T follicular helper cell (primary cell): ENCODE data around the gene MYBPHL.

Experiments
- DNase-seq: peaks from one replicate; pipeline ENCODE4 v3.0.0-alpha.2; 2020; ENCODE audit warnings: low read depth

Gene MYBPHL

GRCh38 chr1:109252893-109253802 lies 53.7 kb downstream of the MYBPHL start:
- DNase-seq = no peak

DNA sequence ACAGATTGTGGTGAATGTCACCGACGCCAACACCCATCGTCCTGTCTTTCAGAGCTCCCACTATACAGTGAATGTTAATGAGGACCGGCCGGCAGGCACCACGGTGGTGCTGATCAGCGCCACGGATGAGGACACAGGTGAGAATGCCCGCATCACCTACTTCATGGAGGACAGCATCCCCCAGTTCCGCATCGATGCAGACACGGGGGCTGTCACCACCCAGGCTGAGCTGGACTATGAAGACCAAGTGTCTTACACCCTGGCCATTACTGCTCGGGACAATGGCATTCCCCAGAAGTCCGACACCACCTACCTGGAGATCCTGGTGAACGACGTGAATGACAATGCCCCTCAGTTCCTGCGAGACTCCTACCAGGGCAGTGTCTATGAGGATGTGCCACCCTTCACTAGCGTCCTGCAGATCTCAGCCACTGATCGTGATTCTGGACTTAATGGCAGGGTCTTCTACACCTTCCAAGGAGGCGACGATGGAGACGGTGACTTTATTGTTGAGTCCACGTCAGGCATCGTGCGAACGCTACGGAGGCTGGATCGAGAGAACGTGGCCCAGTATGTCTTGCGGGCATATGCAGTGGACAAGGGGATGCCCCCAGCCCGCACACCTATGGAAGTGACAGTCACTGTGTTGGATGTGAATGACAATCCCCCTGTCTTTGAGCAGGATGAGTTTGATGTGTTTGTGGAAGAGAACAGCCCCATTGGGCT lies 54.5 kb downstream of the MYBPHL start:
- DNase-seq = no peak

GRCh38 chr1:109251277-109252166 lies 55.3 kb downstream of the MYBPHL start:
- no peak for DNase-seq

- DNase-seq = no peak
Observed at GRCh38 chr1:109250454-109251276, 56.1 kb downstream of the MYBPHL start.

- DNase-seq = no peak
Observed at GRCh38 chr1:109249654-109250401, 57.0 kb downstream of the MYBPHL start.

DNA sequence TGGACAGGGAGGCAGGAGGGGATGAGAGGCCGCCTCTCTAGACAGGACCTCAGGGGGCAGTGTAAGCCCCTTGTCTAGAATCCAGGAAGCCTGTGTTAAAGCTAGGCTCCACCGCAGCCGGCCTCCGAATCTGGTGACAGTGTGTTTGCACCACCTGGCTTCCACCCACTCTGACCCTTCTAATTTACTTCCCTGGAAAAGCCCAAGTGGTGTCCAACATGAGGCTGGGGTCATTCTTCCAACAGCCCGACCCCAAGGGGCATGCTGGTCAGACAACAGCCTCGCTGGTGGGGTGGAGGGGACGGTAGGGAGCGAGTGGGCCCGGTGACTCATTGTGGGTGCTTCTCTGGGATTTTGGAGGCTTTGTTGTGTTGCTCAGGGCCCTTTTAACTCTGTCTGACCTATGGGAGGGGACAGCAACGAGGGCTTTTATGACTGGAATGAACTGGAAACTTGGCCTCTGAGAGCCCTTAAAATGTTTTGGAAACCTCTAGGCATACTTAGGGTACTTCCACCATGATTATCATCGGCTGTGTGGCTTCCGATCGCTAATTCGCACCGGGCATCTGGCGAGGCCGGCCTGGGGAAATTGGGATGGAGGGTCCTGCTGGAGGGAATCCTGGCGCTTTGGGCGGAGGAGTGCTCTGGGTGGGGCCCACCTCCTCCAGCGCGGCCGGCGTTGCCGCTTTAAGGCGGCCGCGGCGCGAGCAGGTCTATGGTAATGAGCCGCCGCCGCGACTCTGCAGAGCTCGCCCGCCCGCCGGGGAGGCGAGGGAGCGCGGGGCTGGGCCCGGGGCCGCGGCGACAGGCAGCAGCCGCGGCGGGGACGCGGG lies 57.8 kb downstream of the MYBPHL start, which contains the start of gene CELSR2:
CELSR2 (plus strand) TSS at position 743 of the 833 bp plus-strand sequence. CDS start 541 bp downstream, outside the sequence.
- DNase-seq = peak; percentile 50

DNA sequence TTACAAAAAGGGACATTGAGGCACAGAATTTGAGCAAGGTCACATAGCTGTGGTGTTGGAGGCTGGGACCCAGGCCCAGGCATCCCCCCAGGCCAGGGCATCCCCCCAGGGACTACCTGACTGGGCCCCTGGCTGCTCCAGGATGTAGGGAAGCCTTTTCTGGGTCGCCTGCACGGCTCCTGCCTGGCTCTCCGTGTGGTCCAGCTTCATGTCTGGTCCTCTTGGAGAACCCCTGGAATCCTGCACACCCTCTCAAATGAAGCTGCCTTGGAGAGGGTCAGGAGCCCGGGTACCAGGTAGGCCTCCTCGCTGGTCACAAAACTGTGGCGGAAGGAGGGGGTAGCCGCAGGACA lies 58.4 kb downstream of the MYBPHL start:
- DNase-seq = no peak

DNA sequence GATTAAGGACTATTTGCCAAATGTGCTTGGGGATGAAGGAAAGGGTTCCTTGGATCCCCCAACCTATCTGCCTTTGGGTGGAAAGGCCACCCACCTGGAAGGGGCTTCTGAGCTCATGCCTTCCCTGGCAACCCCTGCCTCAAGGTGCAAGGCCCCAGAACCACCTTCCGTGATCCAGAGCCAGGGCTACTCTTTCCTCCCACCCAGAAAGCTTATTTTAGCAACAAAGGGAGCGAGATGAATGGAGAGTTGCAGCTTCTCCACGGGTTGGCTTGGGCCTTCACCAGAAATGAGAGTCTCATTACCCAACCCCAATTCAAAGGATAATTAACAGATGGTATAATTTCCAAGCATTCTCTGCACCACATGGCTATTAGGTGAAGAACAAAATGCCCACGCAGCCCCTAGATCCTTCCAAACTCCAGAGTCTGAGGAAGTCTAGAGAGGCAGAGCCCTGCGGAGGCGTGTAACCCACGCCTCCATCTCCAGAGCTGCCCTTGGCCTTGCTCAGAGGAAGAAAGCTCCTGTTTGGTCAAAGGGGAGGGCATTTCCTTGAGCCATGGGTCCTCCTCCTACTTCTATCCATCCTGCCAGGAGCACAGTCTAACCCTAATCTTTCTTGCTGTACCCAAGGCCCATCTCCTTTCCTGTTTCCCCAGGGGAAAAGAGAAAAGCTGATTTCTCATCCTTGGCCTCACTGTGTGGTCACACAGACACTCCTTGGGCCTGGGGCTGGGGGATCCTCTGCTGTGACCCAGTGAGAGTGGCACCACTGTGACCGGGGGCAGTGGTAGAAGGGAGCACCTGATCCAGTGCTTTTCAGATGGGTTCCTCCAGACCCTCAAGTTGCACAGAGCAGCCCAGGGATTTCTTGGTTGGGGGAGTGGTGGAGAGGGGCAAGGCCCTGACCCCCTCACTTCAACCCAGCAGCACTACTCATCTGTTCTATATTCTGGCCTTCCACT lies 59.1 kb downstream of the MYBPHL start:
- no peak for DNase-seq

- no peak for DNase-seq
Observed at GRCh38 chr1:109246141-109246551, 60.7 kb downstream of the MYBPHL start.

DNA sequence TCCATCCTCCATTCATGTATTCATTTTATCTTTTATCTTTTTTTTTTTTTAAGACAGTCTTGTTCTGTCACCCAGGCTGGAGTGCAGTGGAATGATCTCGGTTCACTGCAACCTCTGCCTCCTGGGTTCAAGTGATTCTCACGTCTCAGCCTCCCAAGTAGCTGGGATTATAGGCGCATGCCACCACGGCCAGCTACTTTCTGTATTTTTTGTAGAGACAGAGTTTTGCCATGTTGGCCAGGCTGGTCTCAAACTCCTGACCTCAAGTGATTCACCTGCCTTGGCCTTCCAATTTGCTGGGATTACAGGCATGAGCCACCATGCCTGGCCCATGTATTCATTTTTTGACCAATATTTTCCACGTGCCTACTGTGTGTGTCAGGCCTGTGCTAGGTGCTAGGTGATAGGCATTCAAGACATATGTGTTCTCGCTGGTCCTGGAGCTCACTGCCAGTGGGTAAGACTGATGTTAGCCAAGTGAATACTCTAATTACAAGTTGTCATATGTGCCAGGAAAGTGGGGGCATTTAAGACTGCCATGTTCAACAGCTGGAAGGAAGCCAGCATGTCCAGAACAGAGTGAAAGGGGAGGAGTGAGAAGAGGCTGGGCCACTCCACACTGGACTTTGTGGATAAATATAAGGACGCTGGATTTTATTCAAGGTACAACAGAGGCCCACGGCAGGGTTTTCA lies 62.8 kb downstream of the MYBPHL start:
- no peak for DNase-seq

GRCh38 chr1:109243221-109243620 lies 63.6 kb downstream of the MYBPHL start:
- DNase-seq = no peak

DNA sequence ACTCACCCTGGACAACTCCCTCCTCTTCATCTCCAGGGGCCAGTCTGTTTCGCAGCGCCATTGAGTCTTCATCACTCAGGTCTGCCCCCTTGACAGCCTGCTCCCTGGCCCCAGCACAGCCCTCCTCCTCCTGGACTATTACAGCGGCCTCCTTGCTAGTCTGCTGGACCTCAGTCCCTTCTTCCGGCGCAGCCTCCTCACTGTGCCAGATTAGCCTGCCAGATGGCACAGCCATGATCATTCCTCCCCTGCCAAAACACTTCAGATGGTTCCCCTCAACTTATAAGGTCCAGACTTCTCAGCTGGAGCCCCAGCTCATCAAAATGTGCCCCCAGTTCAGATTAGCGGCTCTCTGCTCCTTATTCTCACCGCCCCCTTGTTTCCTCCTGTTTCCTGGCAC lies 64.4 kb downstream of the MYBPHL start:
- no peak for DNase-seq
